Left lung (tissue), 14 donors: ENCODE results near the gene KRT39. TPM values are rescaled to one million over a fixed set of nuclear protein-coding genes. Genes with fewer than 3 reads are reported as not detected.

Experiments
- ATAC-seq: fragments of 200-7000 bp; cut with Tn5 transposase; one replicate; pipeline ENCODE4 v1.9.1; 2020; ENCODE audit warnings: moderate library complexity
- DNase-seq, 4 donors: peaks; one replicate each; pipeline ENCODE4 v3.0.0-alpha.2; 2013 to 2020
- H3K27ac ChIP-seq, 2 donors: fragments of 200-600 bp; sonication (generic) in 1 of 2; one replicate each; pipeline versions ENCODE4 v1.5.0 to v1.8.0; 2020 to 2021
- H3K27me3 ChIP-seq, 2 donors: fragments of 200-600 bp; sonication (generic) in 1 of 2; one replicate each; pipeline versions ENCODE4 v1.5.0 to v1.8.0; 2020 to 2021
- H3K36me3 ChIP-seq, 2 donors: fragments of 200-600 bp; sonication (generic) in 1 of 2; one replicate each; pipeline versions ENCODE4 v1.5.0 to v1.8.0; 2020 to 2021
- H3K4me1 ChIP-seq, 2 donors: fragments of 200-600 bp; one replicate each; pipeline ENCODE4 v1.8.0; 2021
- H3K4me3 ChIP-seq, 2 donors: fragments of 200-600 bp; sonication (generic) in 1 of 2; one replicate each; pipeline versions ENCODE4 v1.5.0 to v1.8.0; 2020 to 2021; ENCODE audit warnings: mild to moderate bottlenecking in 1 of 2
- H3K9me3 ChIP-seq, 2 donors: fragments of 200-600 bp; sonication (generic) in 1 of 2; one replicate each; pipeline versions ENCODE4 v1.5.0 to v1.8.0; 2020 to 2021
- CTCF ChIP-seq, 2 donors: fragments of 200-600 bp; sonication (generic) in 1 of 2; IDR thresholded peaks; one replicate each; pipeline versions ENCODE4 v1.5.0 to v1.8.0; 2021; ENCODE audit warnings: antibody characterized with exemption in 2 of 2
- intact Hi-C, 2 donors: fragments of 100-400 bp; cut with DNase I; formaldehyde crosslinking; loops; one replicate each; pipeline versions ENCODE4 v1.11.2 to v1.14.2; 2022
- long read RNA-seq, 12 donors: library from polyadenylated mRNA in 2 of 12; unstranded in 2 of 12; transcript quantifications; one replicate each; pipeline ENCODE4 v2.0.0 and lab custom pipeline, GENCODE V29; 2019 to 2026
- polyA plus RNA-seq, 6 donors: library from polyadenylated mRNA; unstranded; fragments of 120-200 nt; gene quantifications; one replicate each; pipeline ENCODE4 v1.2.1, GENCODE V29; 2013; ENCODE audit not compliant: insufficient read length in 6 of 6
- total RNA-seq, 2 donors: library from RNA; stranded (reverse); fragmentation: NEBNext Ultra II Directional; extraction: Animal tissue kit (Norgen Biotek cat#: 25700); gene quantifications; one replicate each; pipeline ENCODE4 v1.2.1, GENCODE V29; 2021
- donor health status: DM: no; HTN: yes; CAD: no.
- donor health status: DM: no; HTN: no; CAD: no.

KRT39 gene
- under 1 TPM in 1 of 2 donors, not detected in 1; 0.41 TPM for total RNA-seq
- polyA plus RNA-seq, result not detected
- long read RNA-seq, donor 1, result 0 reads
- long read RNA-seq, donor 2, result 0 reads
- long read RNA-seq, donor 3, result 0 reads
- long read RNA-seq, donor 4, partial matches to known transcripts, result 0 of 1 reads
- long read RNA-seq, donor 4, other reads (novel, unspliced or antisense), result 1 of 1 reads
- long read RNA-seq, donor 5, result 0 reads
- long read RNA-seq, donor 6, result 0 reads
- long read RNA-seq, donor 7, result 0 reads
- long read RNA-seq, donor 8, result 0 reads
- long read RNA-seq, donor 9, result 0 reads
- long read RNA-seq, donor 10, result 0 reads
- long read RNA-seq, donor 11, result 0 reads
- long read RNA-seq, donor 12, result 0 reads

DNA sequence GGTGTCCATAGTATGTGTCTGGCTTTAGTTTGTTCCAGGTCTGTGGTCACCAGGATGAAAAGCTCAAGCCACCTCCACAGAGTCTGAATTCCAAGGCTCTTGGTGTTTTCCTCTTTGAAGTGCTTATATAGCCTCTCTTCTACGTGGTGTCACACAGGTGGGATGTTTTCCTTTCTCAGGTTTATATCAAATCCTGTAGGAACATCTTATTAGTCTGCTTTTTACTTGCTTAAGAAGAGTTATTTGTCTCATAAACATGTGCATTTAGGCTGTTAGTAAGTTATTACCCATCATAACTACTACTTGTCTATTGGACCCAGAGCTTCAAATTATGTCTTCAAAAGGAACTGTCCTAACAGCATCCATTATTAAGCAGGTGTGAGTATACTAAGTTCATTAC, at the start of gene KRT39:
Gene KRT39, minus strand, starts transcription at position 101 of the 400 bp plus-strand sequence. Its CDS starts 92 bp downstream, at position 9.
- H3K36me3 ChIP-seq, result no peaks in the 10 kb centered on the region
- H3K27ac ChIP-seq, result no peak within 1 kb of the TSS
- intact Hi-C loops, result no loop called here
- no peak within 1 kb of the TSS for H3K4me3 ChIP-seq
- no peaks in the 10 kb centered on the region for H3K9me3 ChIP-seq
- no peaks in the 10 kb centered on the region for H3K27me3 ChIP-seq
- no peak for TF ChIP-seq CTCF (IDR thresholded peaks at IDR 0.05)
- no peaks in the 10 kb centered on the region for H3K4me1 ChIP-seq
- no peak for ATAC-seq
- no peak for DNase-seq

DNA sequence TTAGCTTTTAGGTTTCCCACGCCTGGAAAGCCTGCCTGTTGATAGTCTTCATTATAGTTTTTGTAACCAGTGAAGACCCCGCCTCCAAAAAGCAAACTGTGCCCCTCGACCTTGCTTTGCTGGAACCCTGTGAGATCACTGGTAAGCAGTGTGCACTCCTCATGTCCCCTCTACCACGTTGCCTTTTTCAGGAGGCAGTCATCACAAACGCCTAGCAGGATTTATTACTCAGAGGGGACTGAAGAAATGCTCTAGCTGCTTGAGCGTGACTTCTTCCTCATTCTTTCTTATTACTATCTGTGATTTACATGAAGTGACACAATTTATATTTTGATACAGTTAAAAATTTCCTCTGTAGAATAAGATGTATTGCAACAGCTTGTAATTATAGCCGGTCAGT, 48.7 kb upstream of the KRT39 start:
- Histone ChIP-seq H3K4me1 (no peaks in the 10 kb centered on the region), H3K27me3 (no peaks in the 10 kb centered on the region), H3K4me3 (no peak overlapping the region), H3K27ac (no peak overlapping the region), H3K9me3 (no peaks in the 10 kb centered on the region), H3K36me3 (no peaks in the 10 kb centered on the region)
- DNase-seq (no peak), ATAC-seq (no peak)
- intact Hi-C loops, result no loop called here
- no peak for TF ChIP-seq CTCF (IDR thresholded peaks at IDR 0.05)

DNA sequence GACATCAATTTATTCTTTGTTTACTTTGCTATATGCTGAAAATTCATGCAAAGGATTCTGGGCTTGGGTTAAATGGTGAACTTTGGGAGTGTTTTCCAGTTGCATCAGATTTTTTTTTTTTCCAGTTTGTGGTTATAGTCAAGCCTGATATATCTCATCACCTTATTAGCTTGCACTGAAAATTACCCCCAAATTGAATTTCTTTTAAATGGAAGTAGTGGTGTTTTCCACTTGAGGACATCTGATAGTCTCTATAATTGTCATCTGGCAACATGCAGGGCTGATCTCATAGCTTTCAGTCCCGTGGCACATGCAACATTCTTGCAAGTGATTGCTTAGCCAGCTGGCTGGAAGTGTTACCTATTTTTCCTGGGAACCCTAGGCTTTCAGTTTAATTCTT, 46.9 kb upstream of the KRT39 start:
- Histone ChIP-seq H3K36me3 (no peaks in the 10 kb centered on the region), H3K27me3 (no peaks in the 10 kb centered on the region), H3K4me1 (no peaks in the 10 kb centered on the region), H3K27ac (no peak overlapping the region), H3K4me3 (no peak overlapping the region), H3K9me3 (no peaks in the 10 kb centered on the region)
- no peak for TF ChIP-seq CTCF (IDR thresholded peaks at IDR 0.05)
- ATAC-seq (no peak), DNase-seq (no peak)
- intact Hi-C loops, result no loop called here

DNA sequence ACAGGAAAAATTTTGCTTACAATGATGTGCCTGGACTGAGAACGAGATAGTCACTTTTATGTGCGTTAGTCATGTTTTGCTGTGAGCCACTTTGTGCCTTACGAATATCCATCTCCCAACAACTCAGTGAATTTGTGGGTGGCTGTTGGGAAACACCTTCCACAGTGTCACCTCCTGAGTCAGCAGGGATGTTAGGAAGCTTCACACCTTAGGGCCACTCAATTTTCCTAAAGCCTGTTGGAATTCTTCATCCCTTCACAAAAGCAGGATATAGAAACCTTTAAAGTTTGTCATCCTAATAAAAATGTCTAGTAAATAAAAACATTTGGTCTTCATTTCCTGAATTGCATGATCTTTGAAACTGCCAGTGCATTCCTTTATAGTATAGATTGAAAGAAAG, 46.4 kb upstream of the KRT39 start:
- ATAC-seq (no peak), DNase-seq (no peak)
- no peak for TF ChIP-seq CTCF (IDR thresholded peaks at IDR 0.05)
- H3K36me3 ChIP-seq, result no peaks in the 10 kb centered on the region
- no peak overlapping the region for H3K4me3 ChIP-seq
- H3K9me3 ChIP-seq, result no peaks in the 10 kb centered on the region
- H3K4me1 ChIP-seq, result no peaks in the 10 kb centered on the region
- H3K27me3 ChIP-seq, result no peaks in the 10 kb centered on the region
- intact Hi-C loops, result no loop called here
- H3K27ac ChIP-seq, result no peak overlapping the region

- no peak overlapping the region for H3K4me3 ChIP-seq
- no peaks in the 10 kb centered on the region for H3K36me3 ChIP-seq
- H3K4me1 ChIP-seq, result no peaks in the 10 kb centered on the region
- no peak overlapping the region for H3K27ac ChIP-seq
- no peak for DNase-seq
- TF ChIP-seq CTCF (IDR thresholded peaks at IDR 0.05), result no peak
- no peaks in the 10 kb centered on the region for H3K9me3 ChIP-seq
- no peak for ATAC-seq
- no peaks in the 10 kb centered on the region for H3K27me3 ChIP-seq
- intact Hi-C loops, result no loop called here
These were observed 45.8 kb upstream of the KRT39 start for GRCh38 chr17:41012326-41013120.
